Measurements from ENCODE around the gene DCUN1D5. TPM values are rescaled to one million over a fixed set of nuclear protein-coding genes. Genes with fewer than 3 reads are reported as not detected.

Gene DCUN1D5
- total RNA-seq, 1 donor from 2014 or later: 83.5 TPM

GRCh38 chr11:103109818-103110388, 17.9 kb upstream of the DCUN1D5 start:
- no peak for TF ChIP-seq CTCF (IDR thresholded peaks at IDR 0.05; ENCODE audit: insufficient read depth, low read length, poor library complexity, severe bottlenecking)
- no peak for DNase-seq (ENCODE audit: low read depth)
- H3K36me3 ChIP-seq (ENCODE audit: control insufficient read depth, insufficient read depth, low read length): no peaks in the 10 kb centered on the region
- peak overlapping the region; percentile 75 for H3K4me3 ChIP-seq (ENCODE audit: low read depth, low read length)
- no peaks in the 10 kb centered on the region for H3K27me3 ChIP-seq (ENCODE audit: control insufficient read depth, insufficient read depth, low read length)

- Histone ChIP-seq H3K4me3 (ENCODE audit: low read depth, low read length) (peak within 1 kb of the TSS; percentile 75), H3K36me3 (ENCODE audit: control insufficient read depth, insufficient read depth, low read length) (no peaks in the 10 kb centered on the region), H3K27me3 (ENCODE audit: control insufficient read depth, insufficient read depth, low read length) (no peaks in the 10 kb centered on the region)
- DNase-seq (ENCODE audit: low read depth): peak; percentile 71
- peak; percentile 58 for TF ChIP-seq CTCF (IDR thresholded peaks at IDR 0.05; ENCODE audit: insufficient read depth, low read length, poor library complexity, severe bottlenecking)
These were observed 17.2 kb upstream of the DCUN1D5 start, which contains the start of gene DYNC2H1 for GRCh38 chr11:103108933-103109817. TSS of gene DYNC2H1 (plus strand) at chr11:103109426. CDS start at chr11:103109575, 149 bp downstream.

- no peak for DNase-seq (ENCODE audit: low read depth)
- no peaks in the 10 kb centered on the region for H3K27me3 ChIP-seq (ENCODE audit: control insufficient read depth, insufficient read depth, low read length)
- no peak for TF ChIP-seq CTCF (IDR thresholded peaks at IDR 0.05; ENCODE audit: insufficient read depth, low read length, poor library complexity, severe bottlenecking)
These were observed 5.3 kb upstream of the DCUN1D5 start for GRCh38 chr11:103097279-103097678.

GRCh38 chr11:103091064-103091800, 728 bp downstream of the DCUN1D5 start:
- no peaks in the 10 kb centered on the region for H3K27me3 ChIP-seq (ENCODE audit: control insufficient read depth, insufficient read depth, low read length)
- DNase-seq (ENCODE audit: low read depth): no peak
- H3K36me3 ChIP-seq (ENCODE audit: control insufficient read depth, insufficient read depth, low read length): peaks cover 2% of the 10 kb centered on the region
- TF ChIP-seq CTCF (IDR thresholded peaks at IDR 0.05; ENCODE audit: insufficient read depth, low read length, poor library complexity, severe bottlenecking): no peak
- peak overlapping the region; percentile 98 for H3K4me3 ChIP-seq (ENCODE audit: low read depth, low read length)

More at GRCh38 chr11:103097279-103097678, 5.3 kb upstream of the DCUN1D5 start:
- Histone ChIP-seq H3K4me3 (ENCODE audit: low read depth, low read length) (no peak overlapping the region), H3K36me3 (ENCODE audit: control insufficient read depth, insufficient read depth, low read length) (no peaks in the 10 kb centered on the region)

GRCh38 chr11:103086461-103086860, 5.5 kb downstream of the DCUN1D5 start:
- DNase-seq (ENCODE audit: low read depth): no peak
- Histone ChIP-seq H3K4me3 (ENCODE audit: low read depth, low read length) (no peak overlapping the region), H3K36me3 (ENCODE audit: control insufficient read depth, insufficient read depth, low read length) (peaks cover 2% of the 10 kb centered on the region), H3K27me3 (ENCODE audit: control insufficient read depth, insufficient read depth, low read length) (no peaks in the 10 kb centered on the region)
- TF ChIP-seq CTCF (IDR thresholded peaks at IDR 0.05; ENCODE audit: insufficient read depth, low read length, poor library complexity, severe bottlenecking): no peak

Measured in kidney epithelial cell (primary cell).